Upper lobe of right lung (tissue), 1 donor: ENCODE measurements around the gene C9orf85. TPM values are rescaled to one million over a fixed set of nuclear protein-coding genes. Genes with fewer than 3 reads are reported as not detected.

Experiments used
- ATAC-seq: fragments of 200-7000 bp; cut with Tn5 transposase; one replicate; pipeline ENCODE4 v1.9.1; 2020; ENCODE audit warnings: mild to moderate bottlenecking, moderate library complexity
- DNase-seq: peaks from one replicate; pipeline ENCODE4 v3.0.0-alpha.2; 2020
- H3K27ac ChIP-seq: fragments of 200-600 bp; one replicate; pipeline ENCODE4 v1.8.0; 2022
- H3K27me3 ChIP-seq: fragments of 200-600 bp; one replicate; pipeline ENCODE4 v1.8.0; 2022; ENCODE audit warnings: mild to moderate bottlenecking
- H3K36me3 ChIP-seq: fragments of 200-600 bp; one replicate; pipeline ENCODE4 v1.8.0; 2022
- H3K4me1 ChIP-seq: fragments of 200-600 bp; one replicate; pipeline ENCODE4 v1.8.0; 2022
- H3K4me3 ChIP-seq: fragments of 200-600 bp; one replicate; pipeline ENCODE4 v1.8.0; 2022; ENCODE audit warnings: mild to moderate bottlenecking
- H3K9me3 ChIP-seq: fragments of 200-600 bp; one replicate; pipeline ENCODE4 v1.8.0; 2022
- intact Hi-C: fragments of 100-400 bp; cut with DNase I; formaldehyde crosslinking; loops from one replicate; pipeline ENCODE4 v1.11.0; 2022
- total RNA-seq: library from RNA; stranded (reverse); fragmentation: NEBNext Ultra II Directional; extraction: Animal tissue kit (Norgen Biotek cat#: 25700); gene quantifications from one replicate; pipeline ENCODE4 v1.2.1, GENCODE V29; 2021
- TF ChIP-seq, protein P1 (sequence below): fragments of 200-600 bp; IDR thresholded peaks from one replicate; pipeline ENCODE4 v1.8.0; 2022; ENCODE audit warnings: antibody characterized with exemption
- donor health status: DM: no; HTN: yes; CAD: no; lungs with severe emphysema.

The C9orf85 gene
- total RNA-seq, 1 donor from 2014 or later = 10.0 TPM

- intact Hi-C loops = no loop called here
- no peak overlapping the region for H3K4me3 ChIP-seq
- DNase-seq (no peak), ATAC-seq (no peak)
- no peak overlapping the region for H3K27ac ChIP-seq
- no peaks in the 10 kb centered on the region for H3K4me1 ChIP-seq
- H3K36me3 ChIP-seq = no peaks in the 10 kb centered on the region
- H3K9me3 ChIP-seq = peaks cover 8% of the 10 kb centered on the region
- TF ChIP-seq, protein P1, sequence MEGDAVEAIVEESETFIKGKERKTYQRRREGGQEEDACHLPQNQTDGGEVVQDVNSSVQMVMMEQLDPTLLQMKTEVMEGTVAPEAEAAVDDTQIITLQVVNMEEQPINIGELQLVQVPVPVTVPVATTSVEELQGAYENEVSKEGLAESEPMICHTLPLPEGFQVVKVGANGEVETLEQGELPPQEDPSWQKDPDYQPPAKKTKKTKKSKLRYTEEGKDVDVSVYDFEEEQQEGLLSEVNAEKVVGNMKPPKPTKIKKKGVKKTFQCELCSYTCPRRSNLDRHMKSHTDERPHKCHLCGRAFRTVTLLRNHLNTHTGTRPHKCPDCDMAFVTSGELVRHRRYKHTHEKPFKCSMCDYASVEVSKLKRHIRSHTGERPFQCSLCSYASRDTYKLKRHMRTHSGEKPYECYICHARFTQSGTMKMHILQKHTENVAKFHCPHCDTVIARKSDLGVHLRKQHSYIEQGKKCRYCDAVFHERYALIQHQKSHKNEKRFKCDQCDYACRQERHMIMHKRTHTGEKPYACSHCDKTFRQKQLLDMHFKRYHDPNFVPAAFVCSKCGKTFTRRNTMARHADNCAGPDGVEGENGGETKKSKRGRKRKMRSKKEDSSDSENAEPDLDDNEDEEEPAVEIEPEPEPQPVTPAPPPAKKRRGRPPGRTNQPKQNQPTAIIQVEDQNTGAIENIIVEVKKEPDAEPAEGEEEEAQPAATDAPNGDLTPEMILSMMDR = no peak
- no peaks in the 10 kb centered on the region for H3K27me3 ChIP-seq
These were observed 24.9 kb upstream of the C9orf85 start for GRCh38 chr9:71886541-71886940.

GRCh38 chr9:71887362-71887761 is 24.1 kb upstream of the C9orf85 start:
- Histone ChIP-seq H3K4me3 (no peak overlapping the region), H3K27me3 (no peaks in the 10 kb centered on the region), H3K4me1 (no peaks in the 10 kb centered on the region), H3K36me3 (no peaks in the 10 kb centered on the region), H3K27ac (no peak overlapping the region), H3K9me3 (peaks cover 8% of the 10 kb centered on the region)
- TF ChIP-seq, protein P1 = no peak
- intact Hi-C loops = no loop called here
- ATAC-seq = no peak
- no peak for DNase-seq

DNA sequence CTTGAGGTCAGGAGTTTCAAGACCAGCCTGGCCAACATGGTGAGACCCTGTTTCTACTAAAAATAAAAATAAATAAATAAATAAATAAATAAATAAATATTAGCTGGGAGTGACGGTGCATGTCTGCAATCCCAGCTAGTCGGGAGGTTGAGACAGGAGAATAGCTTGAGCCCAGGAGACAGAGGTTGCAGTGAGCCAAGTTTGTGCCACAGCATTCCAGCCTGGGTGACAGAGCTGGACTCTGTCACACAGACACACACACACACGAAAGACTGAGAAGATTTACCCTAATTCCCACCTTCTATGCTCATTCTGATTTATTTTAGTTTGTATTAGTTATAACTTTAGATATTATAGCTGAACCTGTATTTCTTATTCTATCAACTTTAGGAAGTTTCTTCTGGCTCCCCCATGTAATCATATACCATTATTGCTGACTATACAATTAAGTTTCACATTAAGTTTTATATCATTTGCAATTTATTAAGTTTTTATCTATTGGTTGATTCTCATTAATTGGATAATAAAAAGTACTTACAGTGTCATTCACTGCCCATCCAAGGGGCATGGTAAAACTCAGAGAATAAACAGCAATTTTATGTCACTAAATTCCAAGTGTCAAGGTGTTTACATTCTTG is 21.3 kb upstream of the C9orf85 start:
- H3K9me3 ChIP-seq = no peaks in the 10 kb centered on the region
- H3K4me1 ChIP-seq = peaks cover 5% of the 10 kb centered on the region
- TF ChIP-seq, protein P1 = no peak
- H3K4me3 ChIP-seq = no peak overlapping the region
- no peaks in the 10 kb centered on the region for H3K36me3 ChIP-seq
- no peaks in the 10 kb centered on the region for H3K27me3 ChIP-seq
- no peak for DNase-seq
- no peak for ATAC-seq
- no peak overlapping the region for H3K27ac ChIP-seq
- intact Hi-C loops = no loop called here

DNA sequence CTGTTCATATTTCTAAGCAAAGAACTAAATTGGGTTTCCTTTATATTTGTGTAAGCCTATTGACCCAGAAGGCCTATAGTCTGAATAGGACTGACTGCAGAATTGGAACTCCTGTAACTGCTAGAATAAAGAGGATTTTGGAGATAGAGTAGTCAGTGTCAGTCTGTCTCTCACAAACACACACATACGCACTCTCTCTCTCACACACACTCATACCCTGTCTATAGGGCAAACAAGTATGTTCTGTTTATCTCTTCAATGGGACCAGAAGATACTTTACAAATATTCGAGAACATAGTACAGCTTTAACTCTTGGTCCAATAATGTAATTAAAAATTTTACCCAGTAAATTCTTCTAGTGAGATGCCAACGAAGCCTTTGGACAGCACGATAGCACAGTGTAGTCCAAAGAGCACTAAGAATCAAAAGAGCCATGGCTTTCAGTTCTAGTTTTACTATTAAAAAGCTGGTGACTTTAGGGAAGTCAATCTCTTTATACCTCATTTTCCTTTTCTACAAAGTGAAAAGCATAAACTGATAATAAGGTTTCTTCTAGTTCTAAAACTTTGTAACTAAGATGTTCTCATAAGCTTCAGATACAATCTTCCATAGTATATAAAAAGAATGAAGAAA is 19.8 kb upstream of the C9orf85 start:
- ATAC-seq (no peak), DNase-seq (no peak)
- H3K4me3 ChIP-seq = no peak overlapping the region
- TF ChIP-seq, protein P1 = no peak
- no peaks in the 10 kb centered on the region for H3K9me3 ChIP-seq
- H3K27me3 ChIP-seq = no peaks in the 10 kb centered on the region
- intact Hi-C loops = no loop called here
- H3K4me1 ChIP-seq = peaks cover 15% of the 10 kb centered on the region
- no peaks in the 10 kb centered on the region for H3K36me3 ChIP-seq
- H3K27ac ChIP-seq = no peak overlapping the region

DNA sequence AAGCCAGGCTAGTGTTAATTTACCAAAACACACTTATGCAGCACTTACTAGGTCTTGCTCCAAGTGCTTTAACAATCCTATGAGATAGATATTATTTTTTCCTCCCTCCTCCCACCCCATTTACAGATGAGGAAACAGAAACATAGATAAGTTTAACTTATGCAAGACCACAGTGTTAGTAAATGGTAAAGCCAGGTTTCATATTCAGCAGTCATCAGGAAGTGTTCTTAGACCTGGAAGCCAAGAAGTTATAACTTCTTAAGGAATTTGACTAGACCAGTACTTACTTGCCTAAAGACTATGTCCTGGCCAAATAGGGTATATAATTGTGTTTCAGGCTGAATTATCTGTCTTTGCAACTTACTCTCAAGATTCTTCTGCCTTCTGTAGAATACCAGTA is 16.3 kb upstream of the C9orf85 start:
- Histone ChIP-seq H3K36me3 (no peaks in the 10 kb centered on the region), H3K9me3 (no peaks in the 10 kb centered on the region), H3K27ac (no peak overlapping the region), H3K4me3 (no peak overlapping the region), H3K27me3 (no peaks in the 10 kb centered on the region), H3K4me1 (peaks cover 20% of the 10 kb centered on the region)
- ATAC-seq (no peak), DNase-seq (no peak)
- intact Hi-C loops = no loop called here
- TF ChIP-seq, protein P1 = no peak
